GM21717 (cell line): ENCODE measurements around the gene ZNF488.

Experiments
- ATAC-seq: cut with Tn5 transposase; IDR thresholded peaks from one replicate; pipeline ENCODE4 v1.9.1; 2021; ENCODE audit warnings: mild to moderate bottlenecking, moderate library complexity; ENCODE audit not compliant: unreplicated experiment

The ZNF488 gene

GRCh38 chr10:47367646-47368045, 16.4 kb downstream of the ZNF488 start:
- ATAC-seq = no peak

GRCh38 chr10:47366731-47367460, 17.2 kb downstream of the ZNF488 start:
- ATAC-seq = no peak

- no peak for ATAC-seq
Observed at GRCh38 chr10:47366181-47366631, 17.9 kb downstream of the ZNF488 start.

GRCh38 chr10:47365431-47366180, 18.5 kb downstream of the ZNF488 start:
- no peak for ATAC-seq

GRCh38 chr10:47364911-47365310, 19.2 kb downstream of the ZNF488 start:
- ATAC-seq = no peak

- ATAC-seq = no peak
Observed at GRCh38 chr10:47364366-47364765, 19.7 kb downstream of the ZNF488 start.

- ATAC-seq = no peak
Observed at GRCh38 chr10:47363781-47364180, 20.3 kb downstream of the ZNF488 start.

- no peak for ATAC-seq
Observed at GRCh38 chr10:47362199-47362598, 21.9 kb downstream of the ZNF488 start.

GRCh38 chr10:47361293-47361692, 22.8 kb downstream of the ZNF488 start:
- no peak for ATAC-seq

GRCh38 chr10:47360419-47361040, 23.6 kb downstream of the ZNF488 start:
- ATAC-seq = no peak

GRCh38 chr10:47359626-47360418, 24.3 kb downstream of the ZNF488 start:
- ATAC-seq = no peak

- ATAC-seq = no peak
Observed at GRCh38 chr10:47359101-47359500, 25.0 kb downstream of the ZNF488 start.

GRCh38 chr10:47358457-47358856, 25.6 kb downstream of the ZNF488 start:
- ATAC-seq = no peak

- ATAC-seq = no peak
Observed at GRCh38 chr10:47357911-47358310, 26.2 kb downstream of the ZNF488 start.

GRCh38 chr10:47357131-47357582, 26.9 kb downstream of the ZNF488 start:
- no peak for ATAC-seq

GRCh38 chr10:47356708-47357107, 27.4 kb downstream of the ZNF488 start:
- ATAC-seq = no peak

GRCh38 chr10:47354900-47355299, 29.2 kb downstream of the ZNF488 start:
- no peak for ATAC-seq

- no peak for ATAC-seq
Observed at GRCh38 chr10:47354165-47354564, 29.9 kb downstream of the ZNF488 start.

GRCh38 chr10:47353351-47353750, 30.7 kb downstream of the ZNF488 start:
- no peak for ATAC-seq

GRCh38 chr10:47351899-47352815, 31.9 kb downstream of the ZNF488 start:
- no peak for ATAC-seq
